A673 (cell line): ENCODE results near the gene CFAP43.

Experiments used
- CTCF ChIP-seq: fragments of 300-800, 200-600 bp; sonication (generic); conservative IDR thresholded peaks from 2 replicates; pipeline ENCODE4 v1.5.1; 2017; ENCODE audit warnings: low read depth, mild to moderate bottlenecking, antibody characterized with exemption, low read length, moderate library complexity, mixed read lengths
- EZH2 ChIP-seq: fragments of 200-600 bp; sonication (generic); IDR thresholded peaks from 2 replicates; pipeline ENCODE4 v1.6.1; 2017; ENCODE audit warnings: borderline replicate concordance, low read depth, mild to moderate bottlenecking, mixed read lengths, antibody characterized with exemption, low read length; ENCODE audit not compliant: poor library complexity, severe bottlenecking

- no peak for TF ChIP-seq CTCF
- no peak for TF ChIP-seq EZH2
Observed at GRCh38 chr10:104088239-104088638, 143.9 kb downstream of the CFAP43 start.
